Endometrial microvascular endothelial cells (primary cell): ENCODE results near the gene SIGLEC7. TPM values are rescaled to one million over a fixed set of nuclear protein-coding genes. Genes with fewer than 3 reads are reported as not detected.

Experiments used
- in situ Hi-C: cut with HindIII; loops from 2 replicates; pipeline ENCODE4 v1.10.0; 2017; ENCODE audit warnings: low sequenced_read_pairs, low pct_unique_long_range_greater_than_20kb; ENCODE audit errors: inconsistent ontology term
- total RNA-seq: library from RNA; depleted of rRNA; stranded (reverse); fragments of >200 nt; gene quantifications from one replicate; pipeline ENCODE4 v1.2.3, GENCODE V29; 2015; ENCODE audit errors: inconsistent ontology term

Gene SIGLEC7
- total RNA-seq, result not detected

DNA sequence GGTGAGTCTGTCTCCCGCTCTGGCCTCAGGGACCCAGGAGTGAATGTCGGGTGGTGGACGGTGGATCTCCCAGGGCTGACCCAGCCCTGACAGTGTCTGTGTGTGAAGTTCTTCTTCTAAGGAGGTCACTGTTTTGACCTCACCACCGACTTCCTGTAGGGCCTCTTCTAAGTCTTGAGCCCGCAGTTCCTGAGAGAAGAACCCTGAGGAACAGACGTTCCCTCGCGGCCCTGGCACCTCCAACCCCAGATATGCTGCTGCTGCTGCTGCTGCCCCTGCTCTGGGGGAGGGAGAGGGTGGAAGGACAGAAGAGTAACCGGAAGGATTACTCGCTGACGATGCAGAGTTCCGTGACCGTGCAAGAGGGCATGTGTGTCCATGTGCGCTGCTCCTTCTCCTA, at the start of gene SIGLEC7:
Gene SIGLEC7 (plus strand): TSS at position 183 of the 400 bp plus-strand sequence. CDS start 69 bp downstream, at position 252.
- in situ Hi-C loops, result no loop called here

- in situ Hi-C loops, result no loop called here
Observed at GRCh38 chr19:51093101-51093500, 49.0 kb upstream of the SIGLEC7 start.

DNA sequence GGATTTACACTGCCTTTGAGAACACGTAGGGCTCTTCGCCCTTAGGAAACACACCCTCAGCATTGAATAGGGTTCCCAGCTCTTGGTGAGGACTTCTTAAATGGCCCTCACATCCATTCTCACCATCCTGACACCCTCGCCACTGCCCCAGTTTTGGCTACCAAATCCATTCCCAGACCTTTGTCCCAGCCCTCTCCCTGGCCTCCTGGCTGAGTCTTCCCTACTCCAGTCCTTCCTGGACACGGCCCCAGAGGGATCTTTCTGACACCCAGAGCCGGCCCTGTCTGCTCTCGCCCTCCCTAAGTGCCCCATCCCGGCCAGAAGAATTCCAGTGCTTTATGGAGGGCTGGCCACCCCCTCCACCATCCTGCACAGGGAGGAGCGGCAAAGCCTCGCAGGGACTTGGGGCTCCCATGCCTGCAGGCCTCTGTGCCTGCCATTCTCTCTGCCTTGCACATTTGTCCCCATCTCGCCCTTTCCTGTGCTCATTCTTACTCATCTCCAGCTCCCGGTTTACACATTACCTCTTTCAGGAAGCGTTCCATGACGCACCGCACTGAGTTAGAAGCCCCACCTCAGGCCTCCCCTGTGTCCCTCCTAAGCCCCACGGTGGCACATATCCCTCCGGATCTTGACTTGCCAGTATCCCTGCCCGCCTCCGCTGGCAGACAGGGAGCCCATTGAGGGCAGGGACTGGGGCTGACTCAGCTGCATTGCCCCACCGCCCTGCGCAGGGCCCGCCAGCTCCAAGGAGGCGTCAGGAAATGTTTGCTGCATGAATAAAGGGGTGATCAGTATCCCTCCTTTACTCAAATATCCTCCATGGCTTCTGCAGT, 48.4 kb upstream of the SIGLEC7 start:
- in situ Hi-C loops, result no loop called here

GRCh38 chr19:51094696-51095279, 47.3 kb upstream of the SIGLEC7 start:
- in situ Hi-C loops, result no loop called here

- in situ Hi-C loops, result no loop called here
Observed at GRCh38 chr19:51096473-51097165, 45.5 kb upstream of the SIGLEC7 start.

DNA sequence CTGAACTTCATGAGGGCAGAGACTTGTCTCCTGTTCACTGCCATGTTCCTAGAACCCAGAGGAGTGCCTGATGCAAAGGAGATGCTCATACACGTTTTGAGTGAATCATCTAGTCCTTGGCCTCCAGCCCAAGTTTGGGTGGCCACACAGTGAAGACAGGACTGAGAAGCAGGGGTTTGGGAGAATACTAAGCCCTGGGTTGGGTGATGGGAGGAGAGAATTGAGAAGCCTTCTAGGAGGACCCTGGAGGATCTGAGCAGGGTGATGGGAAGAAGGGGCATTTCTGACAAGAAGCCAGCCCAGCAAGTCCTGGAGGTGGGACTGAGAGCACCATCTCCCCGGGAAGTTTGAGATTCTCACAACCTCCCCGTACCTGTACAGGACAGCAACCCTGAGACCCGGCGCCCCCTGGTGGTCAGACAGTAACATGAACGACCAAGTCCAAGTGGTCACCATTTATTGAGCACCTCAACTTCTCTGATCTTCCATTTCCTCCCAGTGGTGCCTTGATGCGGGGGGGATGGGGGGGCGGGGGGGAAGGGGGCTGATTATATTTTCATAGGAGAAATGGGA, 44.8 kb upstream of the SIGLEC7 start:
- in situ Hi-C loops, result no loop called here

- in situ Hi-C loops, result no loop called here
Observed at GRCh38 chr19:51097796-51098195, 44.3 kb upstream of the SIGLEC7 start.

DNA sequence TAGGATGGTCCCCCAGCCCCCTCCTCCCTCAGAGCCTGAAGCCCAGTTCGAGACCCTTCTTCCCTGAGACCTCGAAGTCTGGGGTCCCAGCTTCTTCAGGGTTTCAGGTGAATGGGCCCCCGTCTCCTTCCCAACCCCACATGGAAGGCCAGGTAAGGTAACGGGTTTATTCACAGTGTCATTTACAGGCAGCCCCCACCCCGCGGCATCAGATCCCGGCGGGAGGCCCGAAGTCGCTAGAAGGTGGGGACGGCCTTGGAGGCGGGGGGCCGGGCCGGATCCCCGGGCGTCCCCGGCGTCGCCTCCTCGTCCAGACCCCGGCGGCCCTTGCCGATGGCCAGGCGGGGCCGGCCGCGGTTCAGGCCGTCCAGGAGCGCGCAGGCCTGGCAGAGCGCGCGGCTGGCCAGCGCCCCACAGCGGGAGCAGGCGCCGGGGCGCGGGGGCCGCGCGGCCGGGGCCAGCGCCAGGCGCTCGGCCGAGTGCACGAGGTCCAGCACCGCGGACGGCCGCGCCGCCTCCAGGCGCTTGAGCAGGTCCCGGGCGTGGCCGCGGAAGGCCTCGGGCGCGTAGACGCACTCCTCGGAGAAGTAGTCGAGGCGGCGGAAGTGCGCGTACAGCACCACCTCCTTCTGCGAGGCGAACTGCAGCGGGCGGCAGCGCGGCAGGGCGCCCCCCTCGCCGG, 43.6 kb upstream of the SIGLEC7 start:
- in situ Hi-C loops, result no loop called here

GRCh38 chr19:51099047-51099382, 43.1 kb upstream of the SIGLEC7 start:
- in situ Hi-C loops, result no loop called here

DNA sequence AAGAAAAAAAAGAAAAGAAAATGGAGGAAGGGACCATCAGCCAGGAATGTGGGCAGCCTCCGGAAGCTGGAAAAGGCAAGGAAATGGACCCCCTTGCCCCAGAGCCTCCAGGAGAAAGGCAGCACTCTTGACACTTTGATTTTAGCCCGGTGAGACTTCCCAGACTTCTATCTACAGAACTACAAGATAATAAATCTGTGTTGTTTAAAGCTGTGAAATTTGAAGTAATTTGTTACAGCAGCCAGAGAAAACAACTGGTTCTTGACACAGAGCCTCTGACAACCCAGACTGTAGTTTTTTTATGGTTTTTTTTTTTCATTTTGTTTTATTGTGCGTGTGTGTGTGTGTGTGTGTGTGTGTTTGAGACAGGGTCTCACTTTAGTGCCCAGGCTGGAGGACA, 41.5 kb upstream of the SIGLEC7 start:
- in situ Hi-C loops, result no loop called here

DNA sequence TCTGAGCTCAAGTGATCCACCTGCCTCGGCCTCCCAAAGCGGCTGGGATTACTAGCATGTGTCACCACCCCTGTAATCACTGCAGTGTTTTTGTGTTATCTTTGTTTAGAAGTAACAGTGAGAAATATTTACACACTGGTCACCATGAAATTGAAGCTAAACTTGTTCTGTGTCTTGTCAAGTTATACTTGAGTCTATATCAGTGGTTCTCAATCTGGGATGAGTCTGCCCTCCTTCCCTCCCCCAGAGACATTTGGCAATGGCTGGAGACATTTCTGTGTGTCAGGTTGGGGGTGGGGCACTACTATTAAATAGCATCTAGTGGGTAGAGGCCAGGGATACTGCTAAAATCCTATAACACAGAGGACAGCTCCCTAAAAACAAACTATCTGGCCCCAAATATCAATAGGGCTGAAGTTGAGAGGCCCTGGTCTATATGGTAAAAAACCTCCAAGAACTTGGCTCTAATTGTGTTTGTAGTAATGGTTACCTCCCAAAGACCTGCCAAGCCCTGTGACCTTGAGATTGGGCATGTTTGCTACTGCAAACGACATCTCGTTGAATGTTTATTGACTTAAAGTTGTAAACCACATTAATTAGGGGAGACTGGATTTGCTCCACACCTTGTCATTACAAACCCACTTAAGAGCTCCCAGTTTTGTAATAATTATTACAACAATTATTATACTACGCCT, 40.8 kb upstream of the SIGLEC7 start:
- in situ Hi-C loops, result no loop called here

DNA sequence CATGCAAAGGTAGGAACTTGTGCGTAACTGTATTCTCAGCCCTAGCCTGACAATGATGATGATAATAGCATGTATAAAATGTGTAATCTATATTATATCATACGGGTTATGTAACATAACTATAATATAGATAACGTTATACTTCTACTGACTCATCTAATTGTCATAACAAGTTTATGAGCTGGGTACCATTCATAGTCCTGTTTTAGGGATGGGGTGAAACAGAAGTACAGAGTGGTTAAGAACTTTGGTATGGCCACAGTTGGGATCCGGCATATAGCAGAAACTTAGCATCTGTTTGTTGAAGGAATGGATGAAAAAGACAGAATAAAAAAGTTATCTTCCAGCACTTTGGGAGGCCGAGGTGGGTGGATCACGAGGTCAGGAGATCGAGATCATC, 39.1 kb upstream of the SIGLEC7 start:
- in situ Hi-C loops, result no loop called here

DNA sequence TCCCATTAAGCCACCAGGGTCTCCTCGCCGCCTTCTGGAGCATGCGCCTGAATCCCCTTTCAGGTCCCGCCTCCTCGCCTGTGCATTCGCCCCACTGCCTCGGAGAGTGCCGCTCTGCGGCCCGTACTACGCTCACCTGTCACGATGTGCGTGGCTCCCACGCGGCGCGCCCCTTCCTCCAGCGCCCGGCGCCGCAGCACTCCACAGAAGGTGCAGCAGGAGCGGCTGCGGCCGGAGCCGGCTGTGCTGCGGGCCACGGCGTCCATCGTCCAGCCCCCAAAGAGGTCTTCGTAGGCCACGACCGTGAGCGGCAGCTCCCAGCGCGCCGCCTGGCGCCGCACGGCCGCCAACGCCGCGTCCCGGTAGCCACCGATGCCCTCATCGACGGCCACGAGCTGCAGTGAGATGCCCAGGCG, 38.2 kb upstream of the SIGLEC7 start:
- in situ Hi-C loops, result no loop called here

GRCh38 chr19:51107406-51108065, 34.6 kb upstream of the SIGLEC7 start:
- in situ Hi-C loops, result no loop called here

GRCh38 chr19:51108066-51108804, 33.9 kb upstream of the SIGLEC7 start, which contains the start of gene CTU1:
TSS of gene CTU1 (minus strand) at chr19:51108409. CDS start at chr19:51104569, 3,840 bp downstream.
- in situ Hi-C loops, result no loop called here

DNA sequence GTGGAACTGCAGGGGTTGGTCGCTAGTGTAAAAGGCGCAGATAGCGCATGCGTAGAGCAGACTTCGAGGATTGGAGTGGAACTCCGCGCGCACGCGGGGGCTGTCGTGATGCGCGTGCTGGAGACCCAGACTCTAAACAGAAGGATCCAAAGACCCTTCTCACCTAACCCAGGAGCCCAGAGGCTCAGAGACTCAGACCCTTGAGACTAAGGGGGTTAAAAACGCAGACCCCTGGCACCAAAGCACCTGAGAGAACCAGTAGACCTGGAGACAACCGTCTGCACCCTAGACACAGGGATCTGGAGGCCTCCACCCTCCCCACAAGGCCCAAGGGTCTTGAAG, 33.3 kb upstream of the SIGLEC7 start:
- in situ Hi-C loops, result no loop called here

DNA sequence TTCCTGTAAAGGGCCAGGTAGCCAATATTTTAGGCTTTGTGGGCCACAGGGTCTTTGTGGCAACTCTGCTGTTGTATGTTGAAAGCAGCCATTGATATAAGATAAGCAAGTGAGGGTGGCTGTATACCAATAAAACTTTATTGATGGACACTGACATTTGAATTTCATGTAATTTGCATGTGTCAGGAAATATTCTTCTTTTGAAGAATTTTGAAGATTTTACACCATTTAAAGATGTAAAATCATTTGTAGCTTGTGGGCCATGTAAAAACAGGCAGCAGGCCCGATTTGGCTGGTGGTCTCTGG, 31.5 kb upstream of the SIGLEC7 start:
- in situ Hi-C loops, result no loop called here

- in situ Hi-C loops, result no loop called here
Observed at GRCh38 chr19:51111606-51112005, 30.5 kb upstream of the SIGLEC7 start.
